OCI-LY7 (cell line): ENCODE results near the gene SV2C.

Experiments used
- EZH2phosphoT487 ChIP-seq: fragments of 200-600 bp; sonication (generic); IDR thresholded peaks from 2 replicates; pipeline ENCODE4 v1.6.1; 2018; ENCODE audit warnings: low read depth, borderline replicate concordance, mild to moderate bottlenecking, mixed run types, antibody characterized with exemption, low read length, moderate library complexity, mixed read lengths
- TF ChIP-seq, protein P1 (sequence below): fragments of 200-600 bp; sonication (generic); conservative IDR thresholded peaks from 2 replicates; pipeline ENCODE4 v1.5.1; 2014; ENCODE audit warnings: mild to moderate bottlenecking, antibody characterized with exemption, low read length, moderate library complexity, mixed read lengths

DNA sequence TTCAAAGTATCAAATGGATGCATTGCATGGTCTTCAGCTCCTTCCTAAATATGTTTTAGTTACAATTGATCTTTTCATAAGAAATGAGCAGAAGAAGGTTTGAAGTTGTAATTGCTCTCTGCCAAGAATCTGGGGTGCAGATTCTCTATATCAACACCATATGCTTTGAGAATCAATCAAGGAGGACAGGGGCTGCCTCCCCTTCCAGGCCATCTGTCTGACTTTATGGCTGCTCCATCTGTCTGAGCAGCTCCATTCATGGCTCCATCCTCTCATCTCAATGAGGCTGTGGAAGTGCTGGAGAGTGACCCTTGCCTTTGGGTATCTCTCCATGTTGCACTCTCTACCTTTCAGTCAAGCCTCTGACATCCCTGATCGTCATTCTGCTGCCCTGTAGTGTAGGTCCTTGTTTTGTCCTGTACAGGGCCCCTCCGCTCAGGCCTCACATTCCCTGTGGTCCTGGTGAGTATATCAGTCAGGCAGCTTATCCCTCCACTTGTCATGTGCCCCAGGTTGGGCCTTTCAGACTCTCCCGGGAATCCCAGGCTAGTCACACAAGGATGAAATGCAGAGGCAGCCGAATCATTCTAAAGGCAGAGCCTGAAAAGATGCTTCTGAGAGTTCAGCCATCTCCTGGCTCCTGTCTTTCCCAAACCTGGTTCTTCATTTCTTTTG is 14.0 kb upstream of the SV2C start:
- TF ChIP-seq, protein P1, sequence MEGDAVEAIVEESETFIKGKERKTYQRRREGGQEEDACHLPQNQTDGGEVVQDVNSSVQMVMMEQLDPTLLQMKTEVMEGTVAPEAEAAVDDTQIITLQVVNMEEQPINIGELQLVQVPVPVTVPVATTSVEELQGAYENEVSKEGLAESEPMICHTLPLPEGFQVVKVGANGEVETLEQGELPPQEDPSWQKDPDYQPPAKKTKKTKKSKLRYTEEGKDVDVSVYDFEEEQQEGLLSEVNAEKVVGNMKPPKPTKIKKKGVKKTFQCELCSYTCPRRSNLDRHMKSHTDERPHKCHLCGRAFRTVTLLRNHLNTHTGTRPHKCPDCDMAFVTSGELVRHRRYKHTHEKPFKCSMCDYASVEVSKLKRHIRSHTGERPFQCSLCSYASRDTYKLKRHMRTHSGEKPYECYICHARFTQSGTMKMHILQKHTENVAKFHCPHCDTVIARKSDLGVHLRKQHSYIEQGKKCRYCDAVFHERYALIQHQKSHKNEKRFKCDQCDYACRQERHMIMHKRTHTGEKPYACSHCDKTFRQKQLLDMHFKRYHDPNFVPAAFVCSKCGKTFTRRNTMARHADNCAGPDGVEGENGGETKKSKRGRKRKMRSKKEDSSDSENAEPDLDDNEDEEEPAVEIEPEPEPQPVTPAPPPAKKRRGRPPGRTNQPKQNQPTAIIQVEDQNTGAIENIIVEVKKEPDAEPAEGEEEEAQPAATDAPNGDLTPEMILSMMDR: no peak
- no peak for TF ChIP-seq EZH2phosphoT487
